OCI-M2 (cell line): ENCODE results near the gene ALK.

Source experiments
- DNase-seq: peaks from one replicate; lab custom pipeline; 2025; ENCODE audit not compliant: unreplicated experiment; lab: John Stamatoyannopoulos, UW

Gene ALK

DNA sequence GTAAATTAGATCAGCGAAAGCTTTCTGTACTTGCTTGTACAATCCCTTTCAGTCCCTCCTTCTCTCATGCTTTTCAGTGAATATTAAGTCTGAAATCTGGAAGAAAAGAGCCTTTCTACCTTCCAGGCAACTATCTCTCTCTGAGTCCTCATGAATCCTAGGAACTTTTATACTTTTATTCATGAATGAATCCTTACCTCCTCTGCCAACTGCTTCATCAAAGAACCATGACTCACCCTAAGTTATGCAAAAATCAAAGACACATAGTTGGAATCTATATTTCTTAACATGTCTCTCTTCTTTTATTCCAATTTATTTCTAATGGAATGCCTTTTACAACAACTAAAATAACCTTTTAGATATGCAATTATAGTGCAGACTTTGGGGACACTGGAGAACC, 412.0 kb downstream of the ALK start:
- no peak for DNase-seq

DNA sequence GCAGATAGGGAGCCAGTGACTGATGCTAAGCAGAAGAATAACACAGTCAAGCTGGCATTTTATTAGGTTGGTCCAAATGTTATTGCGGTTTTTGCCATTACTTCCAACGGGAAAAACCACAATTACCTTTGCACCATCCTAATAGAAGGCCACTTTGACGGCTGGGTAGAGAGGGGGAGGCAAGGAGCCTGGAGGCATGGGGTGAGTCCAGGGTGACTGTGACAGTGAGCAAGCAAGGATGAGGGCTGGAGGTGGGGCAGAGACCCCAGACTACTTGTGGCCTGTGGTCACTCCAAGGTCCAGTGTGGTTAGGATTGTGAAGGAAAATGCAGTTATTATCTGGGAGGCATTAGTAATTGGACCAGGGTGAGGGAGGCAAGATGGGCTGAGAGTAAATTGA, 416.6 kb downstream of the ALK start:
- DNase-seq = no peak

DNA sequence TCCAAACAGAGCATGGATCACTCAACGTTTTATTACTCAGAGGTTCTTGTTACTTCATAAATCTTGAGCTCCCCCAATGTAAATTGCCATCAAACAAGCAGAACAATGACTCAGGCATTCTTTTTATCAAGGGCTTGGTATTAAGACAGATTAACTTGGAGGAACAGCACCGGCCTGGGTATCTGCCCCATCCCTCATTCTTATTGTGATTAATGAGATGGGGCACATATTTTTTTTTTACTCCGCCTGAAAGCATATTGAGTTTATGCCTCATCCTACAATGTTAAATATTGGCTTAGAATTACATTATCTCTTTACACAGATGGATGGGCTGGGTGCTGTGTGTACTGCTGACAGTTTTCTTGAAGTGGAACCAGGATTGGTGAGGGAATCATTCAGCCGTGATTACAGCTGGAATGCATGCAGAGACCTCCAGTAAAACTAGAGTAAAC, 418.9 kb downstream of the ALK start:
- no peak for DNase-seq

DNA sequence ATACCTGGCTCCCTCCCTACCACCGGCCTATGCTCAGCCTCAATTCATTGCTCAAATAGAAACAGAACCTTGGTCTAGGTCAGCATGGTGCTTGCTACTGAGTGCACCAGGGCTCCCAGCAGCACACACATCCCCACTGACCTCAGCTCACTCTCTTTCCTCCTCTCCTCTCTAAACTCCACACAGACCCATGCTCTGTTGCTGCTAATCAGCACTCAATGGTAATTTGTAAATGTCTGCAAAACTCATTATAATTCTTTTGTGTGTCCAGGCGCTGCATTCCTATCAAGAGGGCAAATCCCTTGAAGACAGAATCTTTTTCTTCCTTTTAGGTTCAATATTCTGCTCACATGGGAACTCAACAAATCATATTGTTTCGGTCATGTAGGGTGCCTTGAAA, 424.0 kb downstream of the ALK start:
- no peak for DNase-seq

DNA sequence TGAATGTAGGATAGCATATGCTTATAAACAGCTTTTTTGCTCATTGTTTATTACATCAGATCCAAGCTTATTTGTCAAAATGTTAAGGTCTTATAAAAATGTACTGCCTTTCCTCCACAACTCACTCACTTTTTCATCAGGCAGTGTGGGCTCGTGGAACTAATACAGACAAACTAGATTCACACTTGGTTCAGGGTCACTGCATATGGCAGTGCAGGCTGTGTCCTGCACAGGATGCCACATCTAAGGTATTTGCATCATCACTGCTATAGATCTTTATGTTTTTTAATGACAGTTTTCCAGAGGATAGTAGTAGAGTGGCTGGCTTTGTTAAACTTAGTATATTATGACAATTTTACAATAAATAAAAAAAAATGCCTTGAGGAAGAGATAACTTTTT, 425.2 kb downstream of the ALK start:
- DNase-seq = no peak

DNA sequence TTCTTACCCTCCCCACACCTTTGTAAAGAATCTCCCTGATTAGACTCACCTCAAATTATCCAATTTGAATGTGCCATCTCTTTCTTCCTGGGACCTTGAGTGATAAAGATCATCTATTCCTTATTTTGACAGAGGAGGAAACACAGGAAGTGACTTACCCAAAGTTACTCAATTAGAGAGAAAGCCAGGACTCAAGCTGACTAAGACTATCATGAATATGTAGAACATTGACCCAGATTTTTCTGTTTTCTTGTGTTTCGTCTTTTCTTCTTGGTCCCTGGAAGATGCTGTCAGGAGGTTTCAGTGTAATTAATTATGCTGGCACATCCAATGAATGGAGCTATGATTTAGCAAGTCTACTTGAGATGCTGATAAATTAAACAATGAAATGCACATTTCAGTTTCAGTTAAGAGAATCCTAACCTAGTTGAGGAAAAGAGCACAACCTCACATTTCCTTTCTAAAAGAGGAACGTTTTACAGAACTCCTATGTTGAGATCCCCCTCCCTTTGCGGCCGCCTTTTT, 425.8 kb downstream of the ALK start:
- DNase-seq = no peak

DNA sequence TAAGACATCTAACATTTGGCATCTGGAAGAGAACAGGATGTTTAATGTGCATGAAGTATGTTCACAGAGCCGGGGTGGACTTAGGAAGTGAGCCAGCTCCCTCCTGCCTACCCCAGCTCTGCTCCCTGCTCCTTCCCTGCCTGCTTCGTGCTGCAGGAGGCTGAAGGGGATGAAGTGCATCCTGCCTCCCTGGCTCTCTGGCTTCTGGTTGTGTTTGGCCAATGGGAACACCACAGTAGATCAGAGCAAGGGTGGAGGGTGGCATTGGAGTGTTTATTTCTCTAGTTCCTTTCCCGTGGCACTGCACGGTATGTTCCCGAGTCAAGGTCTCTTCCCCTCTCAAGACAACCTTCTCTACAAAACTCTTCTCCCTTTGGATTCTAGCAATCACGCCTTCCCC, 426.3 kb downstream of the ALK start:
- no peak for DNase-seq

DNA sequence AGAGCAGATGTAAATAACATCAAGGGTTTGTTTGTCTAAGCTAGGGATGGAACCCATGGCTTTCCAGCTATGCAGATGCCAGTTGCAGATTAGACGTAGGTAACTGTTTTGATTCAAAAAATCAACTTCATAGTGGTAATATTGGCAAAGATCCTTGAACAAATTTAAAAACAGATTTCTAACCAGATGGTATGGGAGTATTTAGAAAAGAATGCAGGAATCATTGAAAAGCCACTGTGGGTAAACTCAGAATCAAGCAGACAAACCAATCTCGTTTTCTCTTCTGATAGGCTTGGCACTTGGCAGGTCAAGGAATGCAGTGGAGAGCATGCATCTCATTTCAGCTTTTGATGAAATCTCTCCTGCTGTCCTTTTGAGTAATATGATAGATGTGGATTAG, 428.7 kb downstream of the ALK start:
- no peak for DNase-seq

DNA sequence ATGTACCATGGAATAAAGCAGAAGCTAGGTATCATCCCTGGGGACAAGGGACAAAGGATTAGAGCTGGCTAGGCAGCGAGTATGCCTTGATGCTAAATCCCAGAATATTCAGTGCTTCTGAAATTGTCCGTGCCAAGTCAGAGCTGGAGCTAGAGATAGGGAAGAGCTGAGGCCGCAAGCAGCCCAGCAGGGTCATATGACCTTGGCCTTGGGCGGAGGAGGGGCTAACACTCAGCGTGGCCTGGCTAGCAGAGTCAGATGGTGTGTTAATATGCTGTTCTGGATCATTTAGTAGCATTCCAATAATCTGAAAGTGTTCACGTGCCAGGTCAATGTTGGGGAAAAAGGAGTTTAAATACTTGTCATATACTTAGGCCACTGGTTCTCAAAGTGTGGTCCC, 431.3 kb downstream of the ALK start:
- DNase-seq = no peak

DNA sequence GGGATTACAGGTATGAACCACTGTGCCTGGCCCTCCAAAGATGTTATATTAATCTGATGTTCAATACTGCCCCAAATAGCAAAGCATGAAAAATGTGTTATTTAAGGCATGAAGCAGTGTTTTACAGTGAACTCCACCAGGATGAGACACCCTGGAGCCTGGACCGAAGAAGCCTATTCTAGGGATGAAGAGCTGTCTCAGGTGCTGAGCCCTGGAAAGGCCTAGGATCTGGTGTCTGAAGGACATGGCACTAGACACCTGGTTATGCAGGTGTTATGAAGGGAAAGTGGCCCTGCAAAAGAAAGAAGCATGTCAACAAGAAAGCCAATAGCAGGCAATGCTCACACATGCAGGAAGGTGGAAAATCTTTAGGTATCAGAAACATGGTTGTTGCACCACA, 431.8 kb downstream of the ALK start:
- no peak for DNase-seq

DNA sequence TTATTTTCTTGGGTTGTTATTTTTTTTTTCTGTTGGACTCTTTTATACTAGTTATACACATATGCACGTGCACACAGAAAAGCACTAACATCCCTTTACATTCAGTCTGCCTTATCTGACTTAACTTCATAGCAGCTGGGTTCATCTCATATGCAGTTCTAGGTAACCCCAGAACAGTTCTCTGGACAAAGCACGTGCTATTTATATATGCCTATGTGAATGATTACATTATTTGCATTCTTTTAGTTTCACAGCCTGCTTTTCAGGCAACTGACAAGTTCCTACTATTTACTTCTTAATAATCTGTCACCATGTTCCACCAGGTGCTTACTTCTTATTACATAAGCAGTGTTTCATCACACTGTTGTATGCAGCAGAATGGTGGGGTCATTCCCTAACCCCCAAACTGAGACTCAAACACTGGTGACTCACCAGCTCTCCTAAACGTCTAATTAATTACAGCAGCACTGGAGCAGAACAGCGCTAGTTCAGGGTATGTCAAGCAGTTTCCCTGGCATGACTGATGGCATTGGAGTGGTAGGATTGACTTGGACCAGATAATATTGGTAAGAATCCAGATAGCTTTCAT, 433.3 kb downstream of the ALK start:
- DNase-seq = no peak

DNA sequence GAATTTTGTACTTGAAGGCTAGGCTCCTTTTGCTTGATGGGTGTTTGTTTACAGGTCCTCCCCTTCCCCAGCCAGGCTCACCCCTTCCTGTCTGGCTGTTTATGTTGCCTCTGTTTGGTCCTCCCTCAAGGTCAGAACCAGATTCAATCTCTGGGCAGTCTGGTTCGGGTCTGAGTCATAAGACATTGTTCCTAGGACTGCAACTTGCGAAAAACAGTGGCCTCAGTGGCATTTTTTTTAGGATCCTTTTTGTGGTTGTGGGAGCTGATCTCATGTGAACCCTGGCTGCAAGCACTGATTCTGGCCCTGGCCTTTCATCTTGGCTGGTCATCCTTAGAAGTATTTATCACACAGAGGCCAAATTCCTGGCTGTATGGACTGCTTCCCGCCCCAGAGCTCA, 435.8 kb downstream of the ALK start:
- DNase-seq = no peak

DNA sequence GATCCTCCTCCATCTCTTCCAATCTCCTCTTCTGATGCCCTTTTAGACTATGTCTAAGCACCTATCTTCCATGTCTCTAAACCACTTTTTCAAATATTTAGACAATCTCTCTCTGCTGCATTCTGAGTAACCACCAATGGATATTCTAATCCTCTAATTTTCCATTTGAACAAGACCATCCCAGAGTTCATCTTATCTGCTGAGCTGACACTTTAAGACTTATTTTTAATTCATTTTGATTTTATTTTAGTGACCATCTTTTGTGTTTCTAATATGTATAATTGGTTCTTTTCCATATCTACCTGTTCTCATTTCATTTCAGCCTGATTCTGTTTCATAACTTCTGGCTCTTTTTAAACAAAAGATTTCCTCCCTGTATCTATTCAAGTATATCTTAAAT, 436.3 kb downstream of the ALK start:
- no peak for DNase-seq

DNA sequence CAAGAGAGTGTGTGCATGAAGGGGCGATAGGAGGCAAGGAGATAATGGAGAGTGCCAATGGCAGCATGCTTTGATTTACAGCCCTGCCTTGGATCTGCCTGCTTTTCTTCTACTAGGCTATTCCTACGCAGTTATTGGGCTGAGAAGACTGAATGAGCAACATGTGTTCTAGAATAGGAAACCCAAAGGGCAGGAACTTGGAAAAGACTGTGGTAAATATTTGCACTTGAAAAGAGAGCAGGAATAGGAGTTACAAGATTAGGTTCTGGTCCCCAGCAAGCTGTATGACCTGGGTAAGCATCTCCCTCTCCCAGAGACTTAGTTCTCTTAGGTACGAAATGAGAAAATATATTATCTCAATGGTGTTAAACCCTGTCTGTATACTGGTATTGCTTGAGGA, 438.5 kb downstream of the ALK start:
- DNase-seq = no peak

DNA sequence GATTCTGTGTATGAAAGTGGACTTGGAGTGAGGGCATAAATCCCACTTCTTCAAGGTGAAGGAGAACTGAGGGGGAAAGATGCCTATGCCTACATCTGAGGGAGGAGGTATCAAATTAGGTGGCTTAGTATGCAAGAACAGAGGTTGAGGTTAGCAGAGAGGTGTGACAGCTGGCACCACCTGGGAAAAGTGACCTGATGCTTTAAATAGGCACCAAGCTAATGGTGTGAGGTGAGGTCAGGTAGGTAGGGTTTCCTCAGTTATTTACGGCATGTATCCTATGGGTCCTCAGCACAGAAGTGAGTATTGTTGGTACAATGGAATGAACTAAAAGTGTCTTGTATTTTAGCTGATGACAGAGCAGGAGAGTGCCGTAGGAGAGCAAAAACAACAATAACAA, 439.0 kb downstream of the ALK start:
- no peak for DNase-seq

DNA sequence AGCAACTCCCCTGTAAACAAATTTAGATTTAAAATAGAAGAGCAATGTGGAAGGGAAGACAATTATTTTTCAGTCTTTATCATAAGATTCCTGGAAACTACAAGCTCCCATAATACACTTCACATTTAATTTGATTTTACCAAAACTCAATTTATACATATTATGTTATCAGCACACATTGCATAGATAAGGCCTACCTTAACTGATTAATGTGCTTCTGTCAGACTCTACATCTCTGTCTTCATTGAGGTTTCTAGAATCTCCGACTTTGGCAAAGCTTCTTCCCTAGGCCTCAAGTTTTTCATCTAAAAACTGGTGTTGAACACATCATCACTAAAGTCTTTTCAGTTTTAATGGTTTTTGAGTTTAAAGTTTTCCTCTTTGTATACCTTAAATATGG, 440.1 kb downstream of the ALK start:
- DNase-seq = no peak

DNA sequence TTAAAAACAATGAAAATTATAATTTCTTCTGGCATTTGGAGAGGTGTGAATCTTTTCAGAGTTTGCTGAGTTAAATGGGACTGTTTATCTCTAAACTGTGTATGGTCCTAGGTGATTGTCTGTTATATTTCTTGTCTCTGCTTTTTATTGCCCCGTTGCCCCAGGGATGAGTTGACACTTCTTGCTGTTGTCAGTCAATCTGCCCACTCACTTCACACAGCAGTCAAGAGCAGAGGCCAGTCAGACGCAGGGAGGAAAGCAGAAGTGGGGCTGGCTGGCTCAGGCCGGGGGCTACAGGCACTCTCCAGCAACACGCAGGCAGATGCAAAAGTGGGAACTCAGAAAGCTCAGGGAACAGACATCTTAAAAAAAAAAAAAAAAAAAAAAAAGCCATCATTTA, 441.0 kb downstream of the ALK start:
- no peak for DNase-seq

DNA sequence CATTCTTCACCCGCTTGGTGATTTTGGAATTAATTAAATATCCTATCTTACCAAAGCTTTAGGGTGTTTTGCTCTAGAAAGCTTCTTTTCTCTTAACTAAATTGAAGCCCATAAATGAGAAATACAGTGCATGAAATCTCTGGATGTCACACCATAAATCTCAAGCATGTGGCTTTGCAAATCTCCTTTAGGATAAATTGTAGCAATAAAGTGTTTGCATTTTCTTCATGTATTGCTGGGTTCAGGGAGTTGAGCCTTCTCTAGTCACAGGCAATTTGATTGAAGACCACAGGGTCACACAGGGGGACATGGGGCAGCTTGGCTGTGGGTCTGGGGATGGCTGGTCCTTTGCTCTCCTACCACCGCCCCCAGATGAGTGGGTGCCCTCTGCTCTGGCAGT, 442.0 kb downstream of the ALK start:
- no peak for DNase-seq

DNA sequence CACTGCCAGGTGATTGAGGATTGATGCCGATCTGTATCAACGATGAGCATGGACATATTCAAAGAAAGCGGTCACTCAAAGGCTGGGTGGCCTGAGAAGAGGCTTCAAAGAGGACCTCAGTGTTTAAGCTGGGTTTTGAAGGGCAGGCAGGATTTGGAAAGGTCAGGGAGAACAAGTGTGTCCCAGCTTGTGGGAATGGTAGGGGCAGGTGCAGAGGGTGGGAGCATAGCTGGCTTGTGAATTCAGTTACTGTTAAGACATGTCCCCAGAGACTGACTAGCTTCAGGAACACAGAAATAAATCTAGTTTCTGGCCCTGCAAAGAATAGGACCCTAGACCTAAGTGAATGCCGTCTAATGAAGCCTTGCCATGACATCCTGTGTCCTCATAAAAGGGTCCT, 442.7 kb downstream of the ALK start:
- no peak for DNase-seq

DNA sequence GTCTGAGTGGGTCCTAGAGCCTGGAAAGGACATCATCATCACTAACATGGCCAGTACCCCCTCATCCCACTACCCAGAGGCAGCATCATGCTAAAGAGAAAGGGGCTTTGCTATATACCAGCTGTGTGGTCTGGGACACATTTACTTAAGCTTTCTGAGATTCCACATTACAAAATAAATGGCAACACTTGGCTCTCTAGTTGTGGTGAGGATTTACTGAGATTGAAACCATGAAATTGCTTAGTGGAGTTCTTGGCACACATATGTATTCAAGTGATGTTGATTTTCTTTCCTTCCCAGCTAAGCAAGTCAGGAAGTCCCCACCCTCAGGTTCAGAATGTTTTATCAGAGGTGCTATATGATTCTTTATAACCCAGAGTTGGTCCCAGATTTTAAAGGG, 444.2 kb downstream of the ALK start:
- DNase-seq = no peak

DNA sequence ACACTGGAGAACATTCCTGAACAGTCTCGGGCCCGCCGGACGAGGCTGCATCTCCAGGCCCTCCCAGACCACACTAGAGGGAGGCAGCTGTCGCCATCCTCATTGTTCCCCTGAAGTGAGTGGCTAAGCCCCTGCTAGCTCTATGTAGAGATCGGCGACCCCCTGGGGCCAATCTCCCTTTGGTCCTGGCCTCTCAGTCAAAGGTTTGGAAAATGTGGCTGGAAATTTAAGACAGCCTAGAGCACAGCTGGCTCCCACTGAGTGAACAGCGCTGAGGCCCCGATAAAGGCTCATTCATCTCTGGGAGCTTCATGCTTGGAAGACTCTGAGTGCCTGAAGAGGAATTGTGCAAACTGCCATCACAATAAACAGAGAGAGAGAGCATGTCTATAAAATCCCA, 445.9 kb downstream of the ALK start:
- DNase-seq = no peak

DNA sequence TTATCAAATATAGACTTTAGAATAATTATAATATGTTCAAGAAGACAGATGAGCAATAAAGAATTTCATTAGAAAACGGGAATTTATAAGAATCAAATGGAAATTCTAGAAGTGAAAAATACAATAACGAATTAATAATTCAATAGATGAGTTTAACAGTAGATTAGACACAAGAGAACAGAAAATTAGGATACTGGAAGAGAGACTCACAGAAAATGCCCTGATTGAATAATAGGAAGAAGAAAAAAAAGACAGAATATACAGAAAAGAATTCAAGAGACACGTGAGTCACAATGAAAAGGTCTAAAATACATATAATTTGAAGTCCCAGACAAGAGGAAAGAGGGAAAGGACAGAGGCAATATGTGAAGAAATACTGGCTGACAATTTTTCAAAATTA, 451.4 kb downstream of the ALK start:
- no peak for DNase-seq

DNA sequence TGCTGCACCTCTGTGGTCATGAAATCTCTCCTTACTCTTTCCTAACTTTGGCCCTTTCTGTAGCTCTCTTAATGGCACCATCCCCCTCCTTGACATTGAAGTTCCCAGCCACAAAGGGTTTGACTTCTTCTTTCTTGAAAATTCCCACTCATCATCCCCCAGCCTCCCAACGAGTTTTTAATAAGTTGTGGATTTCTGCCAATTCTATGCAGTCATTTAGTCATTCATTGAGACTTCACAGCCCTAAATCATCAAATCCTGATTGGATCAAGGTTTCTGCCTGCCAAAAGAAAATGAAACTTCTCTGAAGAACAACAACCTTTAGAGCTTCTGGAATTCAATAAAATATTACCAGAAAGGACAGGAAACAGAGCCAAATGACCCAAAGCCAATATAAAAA, 451.9 kb downstream of the ALK start:
- DNase-seq = no peak
